Measurements from ENCODE around the gene KCTD1. TPM values are rescaled to one million over a fixed set of nuclear protein-coding genes. Genes with fewer than 3 reads are reported as not detected.

Gene KCTD1
- polyA plus RNA-seq (2013, experiment 1 of 2), result 18.6 TPM
- polyA plus RNA-seq (2013, experiment 2 of 2), result 18.0 TPM

DNA sequence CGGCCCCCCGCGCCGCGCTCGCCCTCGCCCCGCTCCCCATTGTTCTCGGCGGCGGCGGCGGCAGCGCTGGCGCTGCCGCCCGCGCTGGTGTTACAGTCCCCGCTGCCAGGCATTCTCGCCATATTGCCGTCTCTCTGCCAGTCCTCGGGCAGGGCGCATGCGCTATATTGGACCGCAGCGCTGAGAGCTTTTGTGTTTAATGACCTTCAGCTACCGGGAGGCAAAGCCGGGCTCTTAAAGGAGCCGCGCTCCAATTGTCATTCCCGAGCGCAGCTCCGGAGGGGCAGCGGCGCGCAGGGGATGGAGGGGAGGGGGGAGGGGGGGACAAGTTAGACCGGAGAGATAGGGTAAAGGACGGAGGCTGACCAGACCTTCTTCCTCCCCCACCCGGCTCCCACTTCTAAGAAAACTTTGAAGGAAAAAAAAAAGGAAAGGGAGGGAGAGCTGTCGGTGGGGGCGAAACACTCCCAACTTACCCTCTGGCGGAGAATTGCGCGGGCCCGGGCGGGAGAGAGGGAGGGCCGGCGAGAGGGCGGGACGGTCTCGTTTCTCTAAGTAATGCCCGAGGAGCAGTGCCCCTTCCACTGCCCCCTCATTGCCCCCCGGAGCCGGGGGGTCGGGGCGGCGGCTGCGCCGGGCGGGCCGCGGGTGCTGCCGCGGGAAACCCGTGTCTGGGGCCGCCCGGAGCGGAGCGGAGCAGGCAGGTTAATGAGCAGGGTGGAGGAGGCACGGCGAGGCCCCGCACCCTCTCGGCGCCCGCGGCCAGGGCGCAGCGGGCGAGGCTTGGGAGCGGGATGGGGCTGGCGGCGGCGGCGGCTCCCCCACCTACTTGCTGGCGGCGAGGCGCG is at the start of gene KCTD1:
KCTD1 (minus strand) TSS at position 139 of the 848 bp plus-strand sequence; CDS start at position 122, 17 bp downstream.
- Histone ChIP-seq H3K4me1 (ENCODE audit: control insufficient read depth, insufficient read depth, low read length, poor library complexity, severe bottlenecking) (peaks cover 15% of the 10 kb centered on the region), H3K27ac (ENCODE audit: low read depth, low read length, severe bottlenecking) (no peak within 1 kb of the TSS), H3K36me3 (ENCODE audit: control insufficient read depth, insufficient read depth, low read length) (peaks cover 2% of the 10 kb centered on the region), H3K9me3 (ENCODE audit: control insufficient read depth, low read length) (no peaks in the 10 kb centered on the region), H3K4me3 (ENCODE audit: extremely low read depth, insufficient read depth, low read length, poor library complexity, severe bottlenecking) (peak within 1 kb of the TSS; percentile 65)
- 0% methylated on average over 48 to 55 of the region's 88 CpGs for WGBS, 2 experiments (ENCODE audit: insufficient coverage in 2 of 2)

- H3K27ac ChIP-seq (ENCODE audit: low read depth, low read length, severe bottlenecking), result no peak overlapping the region
- H3K4me3 ChIP-seq (ENCODE audit: extremely low read depth, insufficient read depth, low read length, poor library complexity, severe bottlenecking), result no peak overlapping the region
- no peaks in the 10 kb centered on the region for H3K36me3 ChIP-seq (ENCODE audit: control insufficient read depth, insufficient read depth, low read length)
- H3K9me3 ChIP-seq (ENCODE audit: control insufficient read depth, low read length), result no peaks in the 10 kb centered on the region
- H3K4me1 ChIP-seq (ENCODE audit: control insufficient read depth, insufficient read depth, low read length, poor library complexity, severe bottlenecking), result no peaks in the 10 kb centered on the region
- 91% methylated on average over 1 to 2 of the region's 2 CpGs for WGBS, 2 experiments (ENCODE audit: insufficient coverage in 2 of 2)
These were observed 45.3 kb upstream of the KCTD1 start for GRCh38 chr18:26593365-26594320.

DNA sequence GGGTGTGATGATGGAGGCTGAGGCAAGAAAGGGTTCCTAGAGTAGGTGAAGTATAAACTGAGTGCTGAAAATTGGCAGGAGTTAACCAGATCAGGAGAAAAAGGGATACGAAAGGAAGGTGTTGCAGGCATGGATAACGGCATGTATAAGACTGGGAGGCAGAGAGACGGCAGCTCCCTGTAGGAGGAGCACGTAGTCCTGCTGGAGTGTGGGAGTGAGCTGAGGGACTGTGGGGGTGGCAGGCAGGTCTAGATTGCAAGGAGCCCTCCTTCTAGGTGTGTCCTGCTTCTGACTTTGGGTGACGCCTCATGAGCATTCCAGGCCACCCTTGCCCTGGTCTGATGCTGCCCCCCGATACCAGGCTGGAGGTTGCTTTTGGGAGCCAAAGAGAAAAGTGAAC is 36.4 kb upstream of the KCTD1 start:
- no peaks in the 10 kb centered on the region for H3K4me1 ChIP-seq (ENCODE audit: control insufficient read depth, insufficient read depth, low read length, poor library complexity, severe bottlenecking)
- WGBS, 2 experiments (ENCODE audit: insufficient coverage in 2 of 2), result 83 to 90% methylated on average over 4 to 5 of the region's 6 CpGs
- H3K36me3 ChIP-seq (ENCODE audit: control insufficient read depth, insufficient read depth, low read length), result no peaks in the 10 kb centered on the region
- H3K4me3 ChIP-seq (ENCODE audit: extremely low read depth, insufficient read depth, low read length, poor library complexity, severe bottlenecking), result no peak overlapping the region
- no peak overlapping the region for H3K27ac ChIP-seq (ENCODE audit: low read depth, low read length, severe bottlenecking)
- H3K9me3 ChIP-seq (ENCODE audit: control insufficient read depth, low read length), result no peaks in the 10 kb centered on the region

GRCh38 chr18:26579941-26580618 is 31.7 kb upstream of the KCTD1 start:
- Histone ChIP-seq H3K27ac (ENCODE audit: low read depth, low read length, severe bottlenecking) (no peak overlapping the region), H3K4me3 (ENCODE audit: extremely low read depth, insufficient read depth, low read length, poor library complexity, severe bottlenecking) (no peak overlapping the region), H3K4me1 (ENCODE audit: control insufficient read depth, insufficient read depth, low read length, poor library complexity, severe bottlenecking) (no peaks in the 10 kb centered on the region), H3K9me3 (ENCODE audit: control insufficient read depth, low read length) (no peaks in the 10 kb centered on the region), H3K36me3 (ENCODE audit: control insufficient read depth, insufficient read depth, low read length) (no peaks in the 10 kb centered on the region)
- 57 to 77% methylated on average over 3 to 5 of the region's 6 CpGs for WGBS, 2 experiments (ENCODE audit: insufficient coverage in 2 of 2)

DNA sequence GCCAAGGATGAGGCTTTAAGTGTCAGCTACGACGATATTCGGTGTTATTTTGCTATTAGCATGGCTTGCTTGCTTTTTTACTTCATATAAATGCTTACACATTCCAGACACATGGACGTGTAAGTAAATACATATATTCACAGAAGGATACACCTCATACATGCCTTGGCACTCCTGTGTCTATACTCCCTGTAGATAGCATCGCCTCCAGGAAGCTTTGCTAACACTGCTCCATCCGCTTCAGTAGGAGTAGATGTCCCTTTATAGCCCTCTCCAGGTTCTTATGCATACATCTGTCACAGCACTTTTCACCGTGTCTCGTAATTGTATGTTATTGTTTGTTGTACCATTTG is 27.5 kb upstream of the KCTD1 start:
- Histone ChIP-seq H3K27ac (ENCODE audit: low read depth, low read length, severe bottlenecking) (no peak overlapping the region), H3K4me1 (ENCODE audit: control insufficient read depth, insufficient read depth, low read length, poor library complexity, severe bottlenecking) (no peaks in the 10 kb centered on the region), H3K36me3 (ENCODE audit: control insufficient read depth, insufficient read depth, low read length) (no peaks in the 10 kb centered on the region), H3K4me3 (ENCODE audit: extremely low read depth, insufficient read depth, low read length, poor library complexity, severe bottlenecking) (no peak overlapping the region), H3K9me3 (ENCODE audit: control insufficient read depth, low read length) (no peaks in the 10 kb centered on the region)
- 76 to 85% methylated on average over 3 to 5 of the region's 8 CpGs for WGBS, 2 experiments (ENCODE audit: insufficient coverage in 2 of 2)

GRCh38 chr18:26574958-26575864 is 26.9 kb upstream of the KCTD1 start:
- H3K27ac ChIP-seq (ENCODE audit: low read depth, low read length, severe bottlenecking), result no peak overlapping the region
- no peaks in the 10 kb centered on the region for H3K36me3 ChIP-seq (ENCODE audit: control insufficient read depth, insufficient read depth, low read length)
- H3K9me3 ChIP-seq (ENCODE audit: control insufficient read depth, low read length), result no peaks in the 10 kb centered on the region
- WGBS, 2 experiments (ENCODE audit: insufficient coverage in 2 of 2), result 15 to 17% methylated on average over 22 to 25 of the region's 27 CpGs
- no peaks in the 10 kb centered on the region for H3K4me1 ChIP-seq (ENCODE audit: control insufficient read depth, insufficient read depth, low read length, poor library complexity, severe bottlenecking)
- H3K4me3 ChIP-seq (ENCODE audit: extremely low read depth, insufficient read depth, low read length, poor library complexity, severe bottlenecking), result peak overlapping the region; percentile 3

GRCh38 chr18:26568926-26569665 is 20.7 kb upstream of the KCTD1 start:
- Histone ChIP-seq H3K4me3 (ENCODE audit: extremely low read depth, insufficient read depth, low read length, poor library complexity, severe bottlenecking) (no peak overlapping the region), H3K9me3 (ENCODE audit: control insufficient read depth, low read length) (no peaks in the 10 kb centered on the region), H3K4me1 (ENCODE audit: control insufficient read depth, insufficient read depth, low read length, poor library complexity, severe bottlenecking) (no peaks in the 10 kb centered on the region), H3K36me3 (ENCODE audit: control insufficient read depth, insufficient read depth, low read length) (no peaks in the 10 kb centered on the region), H3K27ac (ENCODE audit: low read depth, low read length, severe bottlenecking) (no peak overlapping the region)
- 8% methylated on average over 3 of the region's 5 CpGs; no CpG with 5 or more reads in 1 of the 2 experiments for WGBS, 2 experiments (ENCODE audit: insufficient coverage in 2 of 2)

DNA sequence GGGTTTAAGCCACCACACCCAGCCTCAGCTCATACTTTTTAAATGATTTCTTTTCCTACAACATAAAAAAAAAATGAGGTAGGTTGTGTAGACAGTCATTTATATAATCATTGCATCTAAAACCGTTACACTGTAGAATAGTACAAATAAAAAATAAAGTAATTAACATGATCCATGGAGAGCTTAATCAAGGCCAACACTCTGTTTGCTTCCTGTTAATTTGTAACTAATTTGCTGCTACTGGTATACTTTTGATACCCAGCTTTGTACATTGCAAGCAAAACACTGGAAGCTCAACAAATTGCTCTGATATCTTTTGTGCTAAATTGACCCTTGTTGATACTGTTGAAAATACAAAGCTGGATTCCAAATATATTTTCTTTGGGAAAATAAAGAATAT is 20.2 kb upstream of the KCTD1 start:
- H3K36me3 ChIP-seq (ENCODE audit: control insufficient read depth, insufficient read depth, low read length), result no peaks in the 10 kb centered on the region
- no peaks in the 10 kb centered on the region for H3K4me1 ChIP-seq (ENCODE audit: control insufficient read depth, insufficient read depth, low read length, poor library complexity, severe bottlenecking)
- H3K27ac ChIP-seq (ENCODE audit: low read depth, low read length, severe bottlenecking), result no peak overlapping the region
- no peaks in the 10 kb centered on the region for H3K9me3 ChIP-seq (ENCODE audit: control insufficient read depth, low read length)
- H3K4me3 ChIP-seq (ENCODE audit: extremely low read depth, insufficient read depth, low read length, poor library complexity, severe bottlenecking), result no peak overlapping the region
- no CpG with 5 or more reads among the region's 1 CpG for WGBS, 2 experiments (ENCODE audit: insufficient coverage in 2 of 2)

GRCh38 chr18:26566874-26567555 is 18.7 kb upstream of the KCTD1 start:
- H3K4me1 ChIP-seq (ENCODE audit: control insufficient read depth, insufficient read depth, low read length, poor library complexity, severe bottlenecking), result no peaks in the 10 kb centered on the region
- no peaks in the 10 kb centered on the region for H3K9me3 ChIP-seq (ENCODE audit: control insufficient read depth, low read length)
- H3K36me3 ChIP-seq (ENCODE audit: control insufficient read depth, insufficient read depth, low read length), result no peaks in the 10 kb centered on the region
- H3K27ac ChIP-seq (ENCODE audit: low read depth, low read length, severe bottlenecking), result no peak overlapping the region
- no CpG with 5 or more reads among the region's 1 CpG for WGBS, 2 experiments (ENCODE audit: insufficient coverage in 2 of 2)
- no peak overlapping the region for H3K4me3 ChIP-seq (ENCODE audit: extremely low read depth, insufficient read depth, low read length, poor library complexity, severe bottlenecking)

Measured in mesodermal cell (in vitro differentiated cells).